ENCODE measurements around the gene DHRS9. TPM values are rescaled to one million over a fixed set of nuclear protein-coding genes. Genes with fewer than 3 reads are reported as not detected.

The DHRS9 gene
- total RNA-seq, 1 experiment from 2014 or later, result not detected

- Histone ChIP-seq H3K9me3 (ENCODE audit: insufficient read depth, low read depth) (peaks cover 20% of the 10 kb centered on the region), H3K79me2 (ENCODE audit: low read depth) (no peaks in the 10 kb centered on the region), H3K27me3 (ENCODE audit: insufficient read depth, low read depth) (no peaks in the 10 kb centered on the region), H3K4me3 (no peak overlapping the region), H3K27ac (peak overlapping the region; percentile 57), H3K9me2 (ENCODE audit: insufficient read depth) (no peaks in the 10 kb centered on the region), H4K20me1 (ENCODE audit: insufficient read depth) (no peaks in the 10 kb centered on the region), H3F3A (ENCODE audit: insufficient read depth, low read depth) (peaks cover 28% of the 10 kb centered on the region), H3K4me2 (peak overlapping the region; percentile 28), H3K4me1 (replicated peaks; ENCODE audit: insufficient read depth) (peaks cover 35% of the 10 kb centered on the region), H2AFZ (no peak overlapping the region; the same call in 1 of the 2 replicates), H3K36me3 (ENCODE audit: low read depth) (no peaks in the 10 kb centered on the region)
- POLR2A ChIA-PET (ENCODE audit: unreplicated experiment), result no interaction called here
- peak in 1 of 2 experiments; percentile 85 for DNase-seq
- TF ChIP-seq EZH2 (IDR thresholded peaks at IDR 0.05; ENCODE audit: low read depth) (no peak), CTCF (conservative IDR thresholded peaks at IDR 0.05) (no peak)
- intact Hi-C loops (cut with micrococcal nuclease; ENCODE audit: unreplicated experiment), result no loop called here
- CTCF ChIA-PET, result no interaction called here
- no TSS peak for BruUV-seq (replicated peaks)
Observed at GRCh38 chr2:169034256-169034655, 35.1 kb upstream of the DHRS9 start.

DNA sequence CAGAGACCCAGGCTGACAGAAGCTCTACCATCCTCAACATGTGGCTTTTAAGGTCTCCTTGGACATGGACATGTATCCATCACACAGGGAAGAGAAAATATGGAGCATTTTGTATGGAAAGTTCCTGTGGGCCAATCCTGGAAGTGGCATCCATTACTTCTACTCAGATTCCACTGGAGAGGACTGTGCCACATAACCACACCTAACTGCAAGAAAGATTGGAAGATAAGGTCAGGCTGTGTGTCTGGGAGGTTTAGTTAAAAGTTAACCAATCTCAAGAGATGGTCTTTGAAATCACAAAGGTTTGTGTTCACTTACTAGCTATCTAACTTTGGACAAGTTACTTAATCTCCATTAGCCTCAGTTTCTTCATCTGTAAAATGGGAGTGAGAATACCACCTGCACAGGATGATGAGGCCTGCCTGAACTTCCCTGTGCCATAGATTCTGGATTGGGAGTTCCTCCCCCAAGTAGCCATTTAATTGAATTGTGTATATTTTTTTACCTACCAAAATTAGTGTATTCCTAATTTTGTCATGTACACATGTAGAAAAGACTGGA, 34.3 kb upstream of the DHRS9 start:
- Histone ChIP-seq H3K9me2 (ENCODE audit: insufficient read depth) (no peaks in the 10 kb centered on the region), H3K27ac (peak overlapping the region; percentile 57), H3K9me3 (ENCODE audit: insufficient read depth, low read depth) (peaks cover 20% of the 10 kb centered on the region), H3K27me3 (ENCODE audit: insufficient read depth, low read depth) (no peaks in the 10 kb centered on the region), H4K20me1 (ENCODE audit: insufficient read depth) (no peaks in the 10 kb centered on the region), H3K36me3 (ENCODE audit: low read depth) (no peaks in the 10 kb centered on the region), H3K79me2 (ENCODE audit: low read depth) (no peaks in the 10 kb centered on the region), H3K4me1 (replicated peaks; ENCODE audit: insufficient read depth) (peaks cover 36% of the 10 kb centered on the region), H3K4me3 (no peak overlapping the region), H3K4me2 (peak overlapping the region; percentile 28; the same call in 1 of the 2 replicates), H2AFZ (no peak overlapping the region), H3F3A (ENCODE audit: insufficient read depth, low read depth) (peaks cover 28% of the 10 kb centered on the region)
- POLR2A ChIA-PET (ENCODE audit: unreplicated experiment), result no interaction called here
- DNase-seq, result no peak
- CTCF ChIA-PET, result no interaction called here
- intact Hi-C loops (cut with micrococcal nuclease; ENCODE audit: unreplicated experiment), result loop anchor here (5.0 kb wide), 1 partner anchor 57 kb away; no protein-coding TSS in a partner anchor
- BruUV-seq (replicated peaks), result no TSS peak
- no peak for TF ChIP-seq EZH2 (IDR thresholded peaks at IDR 0.05; ENCODE audit: low read depth)
- TF ChIP-seq CTCF (conservative IDR thresholded peaks at IDR 0.05), result no peak

GRCh38 chr2:169035887-169036286, 33.5 kb upstream of the DHRS9 start:
- Histone ChIP-seq H3K4me2 (no peak overlapping the region), H3K79me2 (ENCODE audit: low read depth) (no peaks in the 10 kb centered on the region), H4K20me1 (ENCODE audit: insufficient read depth) (no peaks in the 10 kb centered on the region), H3K27me3 (ENCODE audit: insufficient read depth, low read depth) (no peaks in the 10 kb centered on the region), H3F3A (ENCODE audit: insufficient read depth, low read depth) (peaks cover 28% of the 10 kb centered on the region), H3K4me1 (replicated peaks; ENCODE audit: insufficient read depth) (peaks cover 36% of the 10 kb centered on the region), H3K27ac (no peak overlapping the region), H3K36me3 (ENCODE audit: low read depth) (no peaks in the 10 kb centered on the region), H2AFZ (no peak overlapping the region), H3K9me2 (ENCODE audit: insufficient read depth) (no peaks in the 10 kb centered on the region), H3K4me3 (no peak overlapping the region), H3K9me3 (ENCODE audit: insufficient read depth, low read depth) (peaks cover 20% of the 10 kb centered on the region)
- ChIA-PET POLR2A (ENCODE audit: unreplicated experiment) (no interaction called here), CTCF (no interaction called here)
- no peak for TF ChIP-seq EZH2 (IDR thresholded peaks at IDR 0.05; ENCODE audit: low read depth)
- TF ChIP-seq CTCF (conservative IDR thresholded peaks at IDR 0.05), result no peak
- DNase-seq, result no peak
- no TSS peak for BruUV-seq (replicated peaks)
- intact Hi-C loops (cut with micrococcal nuclease; ENCODE audit: unreplicated experiment), result loop anchor here (5.0 kb wide), 1 partner anchor 56 kb away; no protein-coding TSS in a partner anchor

All from PC-9 (cell line).